Endothelial cell of umbilical vein (primary cell): ENCODE results near the gene LRP6. TPM values are rescaled to one million over a fixed set of nuclear protein-coding genes. Genes with fewer than 3 reads are reported as not detected.

Experiments
- BruUV-seq: library from RNA; stranded (reverse); fragments of 400-500 nt; replicated peaks from 2 replicates; lab custom pipeline; 2021; lab: Mats Ljungman, UMichigan
- CTCF ChIA-PET: fragments of 300-600, 350-600 bp; sonication (Branson Sonifier 250); formaldehyde crosslinking; loops from one replicate; lab custom pipeline; 2021; ENCODE audit warnings: antibody characterized with exemption, inconsistent platforms; lab: Charles Lee
- POLR2A ChIA-PET: fragments of 300-600, 350-600 bp; sonication (Branson Sonifier 250); formaldehyde crosslinking; loops from one replicate; lab custom pipeline; 2021; ENCODE audit warnings: antibody characterized with exemption, inconsistent platforms; lab: Charles Lee
- DNase-seq: peaks from one replicate; pipeline ENCODE4 v3.0.0-alpha.2; 2011; ENCODE audit warnings: low read depth, low spot score
- FAIRE-seq: peaks from 2 replicates; lab custom pipeline; 2011; peaks lifted over from hg19 to GRCh38; lab: Jason Lieb, UNC
- H2AFZ ChIP-seq: 2 replicates; pipeline ENCODE4 v1.6.0; 2012; ENCODE audit warnings: low read depth, low read length, control low read depth, inconsistent platforms
- H3K27ac ChIP-seq: 2 replicates; pipeline ENCODE4 v1.5.1; 2011; ENCODE audit warnings: low read depth, mild to moderate bottlenecking, control low read depth, low read length, moderate library complexity; ENCODE audit not compliant: insufficient read depth
- H3K27me3 ChIP-seq, 2 experiments: 2 replicates each; pipeline versions ENCODE4 v1.6.0 to v1.6.1; 2011; ENCODE audit warnings: low read length in 2 of 2, mixed read lengths in 1 of 2; ENCODE audit not compliant: control insufficient read depth in 2 of 2, insufficient read depth in 2 of 2
- H3K36me3 ChIP-seq, 2 experiments: 2 replicates in 1 of 2; 3 replicates in 1 of 2; pipeline ENCODE4 v1.5.1; 2011; ENCODE audit warnings: low read length in 2 of 2, mild to moderate bottlenecking in 1 of 2, moderate library complexity in 1 of 2; ENCODE audit not compliant: control insufficient read depth in 2 of 2, insufficient read depth in 2 of 2; ENCODE audit errors: extremely low read depth in 1 of 2
- H3K4me1 ChIP-seq: 3 replicates; pipeline ENCODE4 v1.5.1; 2011; ENCODE audit warnings: mild to moderate bottlenecking, low read length; ENCODE audit not compliant: control insufficient read depth, insufficient read depth; ENCODE audit errors: extremely low read depth
- H3K4me2 ChIP-seq: 2 replicates; pipeline ENCODE4 v1.6.1; 2011; ENCODE audit warnings: low read length, control low read depth, mixed read lengths; ENCODE audit not compliant: insufficient read depth
- H3K4me3 ChIP-seq, 3 experiments: fragments of 200-600 bp in 1 of 3; sonication (generic), shearing (Covaris generic) in 1 of 3; replicated peaks in 1 of 3; 2 replicates each; pipeline ENCODE4 v1.5.1; 2011 to 2016; ENCODE audit warnings: control low read depth in 3 of 3, low read length in 3 of 3, mild to moderate bottlenecking in 2 of 3, inconsistent platforms in 1 of 3, low read depth in 1 of 3, moderate library complexity in 1 of 3; ENCODE audit not compliant: insufficient read depth in 1 of 3
- H3K79me2 ChIP-seq: 2 replicates; pipeline ENCODE4 v1.6.0; 2012; ENCODE audit warnings: low read length, inconsistent platforms; ENCODE audit not compliant: control insufficient read depth, insufficient read depth
- H3K9ac ChIP-seq: replicated peaks from 2 replicates; pipeline ENCODE3; 2011; ENCODE audit warnings: low read length, control low read depth; ENCODE audit not compliant: insufficient read depth; ENCODE audit errors: extremely low read depth
- H3K9me1 ChIP-seq: replicated peaks from 3 replicates; pipeline ENCODE4 v1.6.0; 2011; ENCODE audit warnings: mild to moderate bottlenecking, low read length; ENCODE audit not compliant: control insufficient read depth, insufficient read depth; ENCODE audit errors: extremely low read depth
- H3K9me3 ChIP-seq: replicated peaks from 2 replicates; pipeline ENCODE4 v1.5.1; 2012; ENCODE audit warnings: low read length, inconsistent platforms; ENCODE audit not compliant: control insufficient read depth, insufficient read depth
- H4K20me1 ChIP-seq: replicated peaks from 2 replicates; pipeline ENCODE3; 2011; ENCODE audit warnings: mild to moderate bottlenecking, low read length; ENCODE audit not compliant: control insufficient read depth, insufficient read depth; ENCODE audit errors: extremely low read depth
- CTCF ChIP-seq, 2 donors: IDR thresholded peaks; 1 replicate in 1 of 2; 2 replicates in 1 of 2; pipeline ENCODE4 v1.5.1; 2011; ENCODE audit warnings: low read length in 2 of 2, mild to moderate bottlenecking in 2 of 2, moderate library complexity in 2 of 2, control low read depth in 1 of 2, inconsistent platforms in 1 of 2, low read depth in 1 of 2; ENCODE audit not compliant: insufficient read depth in 1 of 2; ENCODE audit errors: extremely low read depth in 1 of 2
- EZH2 ChIP-seq: IDR thresholded peaks from 2 replicates; pipeline ENCODE4 v1.6.1; 2012; ENCODE audit warnings: borderline replicate concordance, low read depth, mild to moderate bottlenecking, moderate library complexity, low read length, inconsistent platforms; ENCODE audit not compliant: severe bottlenecking
- FOS ChIP-seq: IDR thresholded peaks from 2 replicates; pipeline ENCODE4 v1.6.1; 2011; ENCODE audit warnings: mild to moderate bottlenecking, low read length, moderate library complexity, borderline replicate concordance; ENCODE audit not compliant: insufficient read depth
- GATA2 ChIP-seq: IDR thresholded peaks from 2 replicates; pipeline ENCODE4 v1.7.0; 2011; ENCODE audit warnings: low read depth, mild to moderate bottlenecking, moderate library complexity, mixed read lengths, low read length; ENCODE audit not compliant: insufficient read length, insufficient read depth
- JUN ChIP-seq: IDR thresholded peaks from 2 replicates; pipeline ENCODE4 v1.6.1; 2011; ENCODE audit warnings: borderline replicate concordance, low read depth; ENCODE audit not compliant: insufficient read length, insufficient read depth
- MAX ChIP-seq: IDR thresholded peaks from 2 replicates; pipeline ENCODE4 v1.6.1; 2011; ENCODE audit not compliant: insufficient read depth, insufficient read length
- MYC ChIP-seq: IDR thresholded peaks from one replicate; pipeline ENCODE4 v1.6.1; 2011; ENCODE audit warnings: mild to moderate bottlenecking, low read depth, low read length
- POLR2A ChIP-seq: IDR thresholded peaks from 2 replicates; pipeline ENCODE4 v1.6.1; 2012; ENCODE audit warnings: low read depth, mild to moderate bottlenecking, control low read depth, low read length
- POLR2AphosphoS5 ChIP-seq: IDR thresholded peaks from 2 replicates; pipeline ENCODE4 v1.6.1; 2012; ENCODE audit warnings: low read depth, mild to moderate bottlenecking, control low read depth, low read length, moderate library complexity; ENCODE audit not compliant: insufficient read depth
- dilution Hi-C: fragments of 300-500 bp; cut with MboI; formaldehyde crosslinking; loops from one replicate; pipeline ENCODE4 v1.15.0; 2019; ENCODE audit warnings: low sequenced_read_pairs; ENCODE audit not compliant: extremely low pct_ligation_motif_present
- intact Hi-C: fragments of 100-400 bp; cut with micrococcal nuclease; formaldehyde crosslinking; loops from one replicate; pipeline ENCODE4 v1.10.0; 2022
- polyA plus RNA-seq, 4 experiments: library from polyadenylated mRNA; depleted of rRNA in 3 of 4; stranded (reverse) in 3 of 4; unstranded in 1 of 4; fragments of >200 nt; gene quantifications; 2 replicates each; pipeline versions ENCODE4 v1.2.1 to v1.2.3, GENCODE V29; 2011 to 2012; ENCODE audit warnings: missing spikeins in 1 of 4
- total RNA-seq: library from RNA; stranded (reverse); gene quantifications from 2 replicates; pipeline ENCODE4 v1.2.3, GENCODE V29; 2021

The LRP6 gene
- total and polyA plus RNA-seq, 2 donors (not counting 3 experiments of a cell fraction or from before 2014, with no cell fraction given) = 28.5 to 41.7 TPM

GRCh38 chr12:12278899-12279298 lies 12.1 kb upstream of the LRP6 start:
- H3K4me1 ChIP-seq = peaks cover 3% of the 10 kb centered on the region
- DNase-seq (no peak), FAIRE-seq (no peak)
- TF ChIP-seq JUN (no peak), CTCF (IDR thresholded peaks at IDR 0.05; ENCODE audit: extremely low read depth in 1 of 2, insufficient read depth in 1 of 2, low read depth in 1 of 2, low read length in 2 of 2) (no peak), MYC (no peak), FOS (no peak), GATA2 (no peak), POLR2A (no peak), POLR2AphosphoS5 (no peak), EZH2 (no peak), MAX (no peak)
- H3K27ac ChIP-seq = no peak overlapping the region
- no peaks in the 10 kb centered on the region for H3K9me3 ChIP-seq
- no peaks in the 10 kb centered on the region for H3K9me1 ChIP-seq
- no peak overlapping the region for H3K9ac ChIP-seq
- dilution Hi-C loops = no loop called here
- H4K20me1 ChIP-seq = no peaks in the 10 kb centered on the region
- H2AFZ ChIP-seq = no peak overlapping the region
- no TSS peak for BruUV-seq
- H3K79me2 ChIP-seq = no peaks in the 10 kb centered on the region
- ChIA-PET POLR2A (interaction anchor here (0.6 kb wide), 1 partner anchor 123 kb away, joined by 3 read pairs; no protein-coding TSS in a partner anchor), CTCF (no interaction called here)
- intact Hi-C loops = no loop called here
- no peaks in the 10 kb centered on the region for H3K36me3 ChIP-seq
- no peak overlapping the region for H3K4me2 ChIP-seq
- no peak overlapping the region for H3K4me3 ChIP-seq
- H3K27me3 ChIP-seq = no peaks in the 10 kb centered on the region
